Measurements from ENCODE around the gene TPO. TPM values are rescaled to one million over a fixed set of nuclear protein-coding genes. Genes with fewer than 3 reads are reported as not detected.

Gene TPO
- total RNA-seq, 1 donor from 2014 or later: not detected

GRCh38 chr2:1484131-1484884, 71.0 kb downstream of the TPO start:
- H3K4me3 ChIP-seq (ENCODE audit: low read depth, low read length): no peak overlapping the region
- FAIRE-seq: no peak
- H3K36me3 ChIP-seq (ENCODE audit: control insufficient read depth, insufficient read depth, low read length): no peaks in the 10 kb centered on the region
- no peaks in the 10 kb centered on the region for H3K27me3 ChIP-seq (ENCODE audit: control insufficient read depth, insufficient read depth, low read length)
- no peak for TF ChIP-seq CTCF (IDR thresholded peaks at IDR 0.05; ENCODE audit: insufficient read depth, low read length, severe bottlenecking)
- DNase-seq (ENCODE audit: low read depth): no peak

- no peak for FAIRE-seq
- TF ChIP-seq CTCF (IDR thresholded peaks at IDR 0.05; ENCODE audit: insufficient read depth, low read length, severe bottlenecking): no peak
These were observed 73.4 kb downstream of the TPO start for GRCh38 chr2:1486670-1487069.

GRCh38 chr2:1487758-1488157, 74.5 kb downstream of the TPO start:
- H3K36me3 ChIP-seq (ENCODE audit: control insufficient read depth, insufficient read depth, low read length): no peaks in the 10 kb centered on the region
- no peak for FAIRE-seq

More at GRCh38 chr2:1486670-1487069, 73.4 kb downstream of the TPO start:
- no peaks in the 10 kb centered on the region for H3K36me3 ChIP-seq (ENCODE audit: control insufficient read depth, insufficient read depth, low read length)
- no peak overlapping the region for H3K4me3 ChIP-seq (ENCODE audit: low read depth, low read length)
- no peak for DNase-seq (ENCODE audit: low read depth)
- H3K27me3 ChIP-seq (ENCODE audit: control insufficient read depth, insufficient read depth, low read length): no peaks in the 10 kb centered on the region

GRCh38 chr2:1488181-1488671, 75.0 kb downstream of the TPO start:
- Histone ChIP-seq H3K27me3 (ENCODE audit: control insufficient read depth, insufficient read depth, low read length) (no peaks in the 10 kb centered on the region), H3K4me3 (ENCODE audit: low read depth, low read length) (no peak overlapping the region), H3K36me3 (ENCODE audit: control insufficient read depth, insufficient read depth, low read length) (no peaks in the 10 kb centered on the region)
- FAIRE-seq (no peak), DNase-seq (ENCODE audit: low read depth) (no peak)
- TF ChIP-seq CTCF (IDR thresholded peaks at IDR 0.05; ENCODE audit: insufficient read depth, low read length, severe bottlenecking): no peak

More at GRCh38 chr2:1487758-1488157, 74.5 kb downstream of the TPO start:
- no peak for TF ChIP-seq CTCF (IDR thresholded peaks at IDR 0.05; ENCODE audit: insufficient read depth, low read length, severe bottlenecking)
- Histone ChIP-seq H3K27me3 (ENCODE audit: control insufficient read depth, insufficient read depth, low read length) (no peaks in the 10 kb centered on the region), H3K4me3 (ENCODE audit: low read depth, low read length) (no peak overlapping the region)
- no peak for DNase-seq (ENCODE audit: low read depth)

GRCh38 chr2:1488851-1489250, 75.6 kb downstream of the TPO start:
- Histone ChIP-seq H3K36me3 (ENCODE audit: control insufficient read depth, insufficient read depth, low read length) (no peaks in the 10 kb centered on the region), H3K27me3 (ENCODE audit: control insufficient read depth, insufficient read depth, low read length) (no peaks in the 10 kb centered on the region), H3K4me3 (ENCODE audit: low read depth, low read length) (no peak overlapping the region)
- DNase-seq (ENCODE audit: low read depth) (no peak), FAIRE-seq (peak; percentile 32)
- TF ChIP-seq CTCF (IDR thresholded peaks at IDR 0.05; ENCODE audit: insufficient read depth, low read length, severe bottlenecking): no peak

All from bronchial epithelial cell (primary cell).